Superior temporal gyrus (tissue), 1 donor: ENCODE results near the gene DCHS1.

Experiments used
- DNase-seq: peaks from one replicate; pipeline ENCODE4 v3.0.0-alpha.2; 2016; ENCODE audit errors: extremely low spot score

The DCHS1 gene

GRCh38 chr11:6626971-6627761 is 28.4 kb downstream of the DCHS1 start:
- DNase-seq: peak; percentile 59

DNA sequence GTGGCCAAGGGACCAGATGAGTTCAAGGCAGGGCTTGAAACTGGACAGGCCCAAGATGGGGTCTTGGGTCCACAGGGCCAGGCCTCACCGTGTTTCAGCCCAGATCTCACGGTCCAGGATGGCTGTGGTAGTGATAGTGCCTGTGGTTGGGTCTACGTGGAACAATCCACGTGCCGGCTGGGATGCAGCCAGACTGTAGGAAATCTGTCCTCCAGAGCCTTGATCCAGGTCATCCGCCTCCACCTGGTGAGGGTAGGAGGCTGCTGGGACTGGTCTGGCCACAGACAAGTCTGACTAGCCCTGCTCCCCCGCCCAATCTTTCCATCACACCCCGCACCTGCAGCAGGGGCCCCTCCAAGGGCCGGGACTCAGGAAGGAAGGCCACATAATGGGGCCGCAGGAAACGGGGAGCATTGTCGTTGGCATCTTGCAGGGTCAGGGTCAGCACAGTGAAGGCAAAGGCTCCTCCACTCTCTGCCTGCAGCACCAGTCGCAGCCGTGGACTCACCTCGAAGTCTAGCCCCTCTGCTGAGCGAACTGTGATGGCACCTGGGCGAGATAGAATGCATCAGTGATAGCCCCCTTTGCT is 29.7 kb downstream of the DCHS1 start:
- DNase-seq: no peak

DNA sequence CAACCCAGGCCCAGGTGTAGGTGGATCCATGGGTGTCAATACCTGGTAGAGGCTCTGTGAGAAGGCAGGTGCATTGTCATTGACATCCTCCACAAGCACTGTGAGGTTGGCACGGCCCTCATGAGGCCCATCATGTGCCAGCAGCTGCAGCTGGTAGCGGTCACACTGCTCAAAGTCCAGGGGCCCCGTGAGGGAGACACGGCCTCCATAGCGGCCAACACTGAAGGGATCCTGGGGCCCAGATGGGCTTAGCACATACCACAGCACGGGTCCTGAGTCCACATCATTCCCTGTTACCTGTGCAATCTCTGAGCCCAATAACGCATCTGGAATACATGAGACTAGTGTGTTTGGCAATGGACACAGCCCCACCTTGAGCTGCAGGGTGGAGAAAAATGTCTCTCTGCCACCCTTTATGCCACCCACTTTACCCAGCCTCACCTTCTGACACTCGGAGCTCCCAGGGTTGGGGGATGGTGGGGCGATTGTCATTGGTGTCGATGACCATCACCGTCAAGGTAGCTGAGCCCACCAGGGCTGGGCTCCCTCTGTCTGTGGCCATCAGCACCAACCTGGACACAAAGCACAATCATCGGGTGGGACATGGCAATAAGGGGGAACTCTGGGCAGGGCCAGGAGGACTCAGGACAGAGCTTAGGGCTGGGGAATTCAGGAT is 30.3 kb downstream of the DCHS1 start:
- no peak for DNase-seq

GRCh38 chr11:6623391-6624363 is 31.9 kb downstream of the DCHS1 start:
- no peak for DNase-seq

- no peak for DNase-seq
Measured at GRCh38 chr11:6622261-6623171, 33.1 kb downstream of the DCHS1 start.

DNA sequence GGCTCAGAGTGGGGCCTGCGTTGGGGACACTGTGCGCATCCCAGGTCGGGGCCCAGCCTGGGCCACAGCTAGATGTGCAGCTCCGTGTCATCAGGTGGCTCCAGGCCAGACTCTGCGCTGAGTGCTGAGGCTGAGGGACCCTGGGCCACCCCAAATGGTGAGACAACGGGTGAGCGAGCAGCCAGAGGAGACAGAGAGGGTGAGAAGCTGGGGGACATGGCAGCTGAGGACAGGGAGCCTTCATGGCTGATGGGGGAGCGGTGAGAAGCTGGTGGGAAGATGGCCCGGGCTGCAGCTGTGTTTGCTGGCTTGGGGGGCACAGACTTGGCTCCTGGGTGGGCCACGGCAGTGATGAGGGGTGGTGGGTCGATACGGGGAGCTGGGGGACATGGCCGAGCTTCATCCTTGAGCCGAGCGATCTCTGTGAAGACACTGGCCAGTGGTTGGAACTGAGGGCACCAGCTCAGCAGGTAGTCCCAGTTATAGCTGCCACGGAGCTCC is 33.8 kb downstream of the DCHS1 start:
- DNase-seq: no peak

DNA sequence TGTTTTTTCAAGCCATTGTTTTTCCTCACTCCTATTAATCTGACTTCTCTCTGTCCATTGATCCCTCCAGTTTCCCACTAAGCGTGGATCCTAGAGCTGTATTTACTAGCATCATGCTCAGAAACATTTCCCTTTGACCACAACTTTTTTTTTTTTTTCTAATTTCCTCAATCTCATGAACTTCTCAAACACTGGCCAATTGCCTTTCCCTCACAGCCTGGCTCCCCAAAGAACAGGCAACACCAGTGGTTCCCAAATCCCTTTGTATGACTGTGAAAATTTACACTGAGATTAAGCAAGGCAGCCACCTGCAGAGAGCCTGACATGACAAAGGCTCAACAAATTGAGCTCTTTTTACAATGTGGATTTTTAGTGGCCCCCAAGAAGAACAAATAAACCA is 35.0 kb downstream of the DCHS1 start:
- DNase-seq: no peak

GRCh38 chr11:6619004-6619745 is 36.4 kb downstream of the DCHS1 start, which contains the start of gene TPP1:
Gene TPP1, minus strand, starts transcription at chr11:6619422. Its CDS starts 22 bp downstream, at chr11:6619400.
- DNase-seq: peak; percentile 99

DNA sequence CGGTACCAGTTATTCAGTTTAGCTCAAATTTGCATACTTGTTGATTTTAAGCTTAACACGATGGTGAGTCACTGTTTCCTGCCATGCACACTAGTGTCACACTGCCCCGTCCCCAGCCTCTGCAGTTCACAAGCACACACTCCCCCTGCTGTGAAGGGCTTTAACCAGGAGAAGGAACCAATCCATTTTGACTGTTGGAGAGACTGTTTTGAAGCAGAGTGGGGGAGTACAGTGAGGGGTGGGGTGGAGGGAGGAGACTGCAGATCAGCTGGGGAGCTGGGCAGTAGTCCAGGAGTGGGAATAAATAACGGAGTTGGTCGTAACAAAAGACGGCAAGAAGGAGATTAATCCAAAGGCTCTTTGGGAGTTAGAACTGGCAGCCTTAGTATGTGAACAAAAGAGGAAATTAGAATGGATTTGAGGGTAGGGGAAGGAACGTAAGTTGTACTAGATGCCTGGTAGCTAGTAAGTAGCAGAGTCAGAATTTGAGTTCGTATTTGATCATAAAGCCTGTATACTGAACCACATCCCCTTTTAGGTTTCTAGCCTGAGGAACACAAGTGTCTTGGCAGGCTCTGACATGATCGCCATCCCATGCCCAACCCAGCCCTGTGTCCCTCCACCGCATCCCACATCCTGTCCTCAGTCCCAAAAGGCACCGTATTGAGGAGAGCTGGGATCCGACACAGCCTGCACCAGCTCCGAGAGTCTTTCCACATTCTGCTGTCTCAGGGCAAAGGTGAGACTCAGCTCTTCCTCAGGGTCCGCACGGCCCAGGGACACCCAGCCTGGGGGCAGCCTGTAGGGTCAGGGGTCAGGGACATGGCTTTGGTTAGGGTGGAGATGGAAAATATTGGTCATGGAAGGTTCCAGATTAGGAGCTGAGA is 37.2 kb downstream of the DCHS1 start:
- DNase-seq: peak; percentile 71

- DNase-seq: no peak
Measured at GRCh38 chr11:6617315-6617781, 38.3 kb downstream of the DCHS1 start.

DNA sequence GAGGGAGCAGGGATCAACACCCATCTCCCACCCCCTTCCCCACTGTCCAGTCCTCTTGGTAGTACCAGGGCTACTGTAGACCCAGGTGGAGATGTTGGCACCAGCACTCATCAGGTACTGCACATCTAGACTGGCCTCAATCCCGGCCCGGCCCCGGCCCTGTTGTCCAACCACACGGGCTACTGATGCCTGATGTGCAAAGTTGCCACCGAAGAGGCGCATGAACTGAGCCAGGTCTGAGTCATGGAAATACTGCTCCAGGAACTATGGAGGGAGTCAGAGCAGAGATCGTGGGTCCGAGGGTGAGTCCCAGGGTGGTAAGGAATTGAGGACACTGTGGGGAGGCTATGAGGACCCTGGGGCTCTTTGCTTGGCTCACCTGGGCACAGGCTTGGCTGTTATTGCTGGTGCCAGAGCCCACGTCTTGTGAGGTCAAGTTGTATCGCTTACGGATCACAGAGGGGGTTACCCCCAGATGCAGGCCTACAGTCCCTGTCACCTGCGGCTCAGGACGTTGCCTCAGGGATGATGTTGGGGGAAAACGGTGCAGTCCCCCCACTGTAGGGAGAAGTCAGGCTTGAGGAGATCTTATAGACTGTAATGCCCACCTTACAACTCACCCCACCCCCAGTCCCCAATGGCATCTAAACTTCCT is 38.9 kb downstream of the DCHS1 start:
- no peak for DNase-seq

DNA sequence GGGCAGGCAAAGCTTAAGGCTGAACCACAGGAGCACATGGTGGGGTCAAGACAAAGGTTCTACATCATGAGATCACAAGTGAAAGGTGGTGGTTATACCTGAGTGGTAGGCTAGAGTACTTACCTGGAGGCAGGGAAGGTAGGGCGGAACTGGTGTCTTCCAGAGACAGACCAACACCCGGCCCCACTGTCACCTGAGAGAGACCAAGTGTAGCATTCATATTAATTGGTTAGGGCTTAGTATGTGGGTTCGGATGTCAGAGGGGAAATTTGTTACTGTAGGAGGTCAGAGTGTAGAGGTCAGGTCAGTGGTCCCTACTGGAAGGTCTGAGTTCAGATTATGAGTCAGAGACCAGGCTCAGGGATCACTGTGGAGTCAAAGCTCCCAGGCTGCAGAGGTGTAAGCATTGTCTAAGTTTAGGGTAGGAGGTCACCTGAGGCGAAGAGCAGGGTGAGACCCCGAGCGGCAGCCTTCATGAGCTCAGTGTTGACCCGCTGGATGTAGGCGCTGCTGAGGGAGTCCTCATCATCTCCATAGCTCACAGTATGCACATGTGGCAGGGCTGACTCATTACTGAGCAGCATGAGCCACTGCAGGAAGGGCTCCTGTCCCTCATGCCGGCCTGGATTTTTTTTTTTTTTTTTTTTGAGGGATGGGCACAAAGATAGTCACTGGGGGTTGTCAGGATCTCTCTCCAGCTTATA is 39.6 kb downstream of the DCHS1 start:
- DNase-seq: no peak

DNA sequence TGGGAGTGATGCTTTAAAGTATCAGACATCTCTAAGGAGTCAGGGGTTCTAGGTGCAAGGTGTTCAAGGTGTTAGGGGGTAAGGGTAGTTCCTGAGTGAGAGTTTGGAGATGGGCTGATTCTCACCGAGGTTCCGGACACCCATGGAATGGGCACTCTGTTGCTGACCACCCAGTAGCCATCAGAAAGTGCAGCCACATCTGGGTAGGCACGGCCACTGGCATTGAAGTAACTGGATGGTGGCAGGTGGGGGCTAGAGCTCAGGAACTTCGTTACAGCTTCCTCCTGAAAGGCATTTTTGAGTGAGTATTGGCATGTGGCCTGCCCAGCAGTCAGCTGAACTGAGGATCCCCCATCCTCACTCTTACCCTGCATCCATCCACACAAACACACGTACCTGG is 40.6 kb downstream of the DCHS1 start:
- DNase-seq: no peak

GRCh38 chr11:6614446-6614845 is 41.2 kb downstream of the DCHS1 start:
- DNase-seq: no peak

DNA sequence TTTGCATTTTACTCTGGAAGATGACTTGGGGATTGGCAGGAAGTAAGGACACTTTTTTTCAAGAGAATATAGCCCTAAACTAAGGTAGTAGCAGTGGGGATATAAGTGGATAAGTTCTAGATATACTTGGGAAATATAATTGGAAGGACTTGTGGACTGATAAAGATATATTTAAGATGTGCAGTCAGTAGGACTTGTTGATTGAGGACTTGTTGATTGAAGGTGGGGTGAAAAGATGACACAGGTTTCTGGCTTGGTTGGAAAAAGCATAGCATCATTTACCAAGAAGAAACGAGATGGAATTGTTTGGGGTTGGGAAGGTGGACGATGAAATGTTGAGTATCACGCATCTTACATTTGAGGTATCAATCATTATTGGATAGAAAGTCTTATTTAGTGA is 42.1 kb downstream of the DCHS1 start:
- DNase-seq: no peak

- peak; percentile 97 for DNase-seq
Measured at GRCh38 chr11:6612213-6613041, 43.2 kb downstream of the DCHS1 start, which contains the start of gene TAF10. Gene TAF10, minus strand, starts transcription at chr11:6612216. Its CDS starts 27 bp downstream, at chr11:6612189.

DNA sequence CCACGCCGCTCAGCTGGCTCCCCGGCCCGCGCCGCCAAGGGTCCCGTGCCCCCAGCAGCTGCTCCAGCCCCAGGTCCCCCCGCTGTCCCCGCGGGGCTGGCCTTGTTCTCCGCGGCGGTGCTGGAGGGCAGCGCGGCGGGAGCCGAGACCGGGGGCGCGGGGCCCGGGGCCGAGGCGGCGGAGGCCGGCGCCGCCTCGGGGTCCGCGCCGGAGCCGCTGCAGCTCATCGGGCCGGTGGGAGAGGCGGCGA is 43.7 kb downstream of the DCHS1 start:
- no peak for DNase-seq
